ENCODE data around the gene SLC46A2.

The SLC46A2 gene

DNA sequence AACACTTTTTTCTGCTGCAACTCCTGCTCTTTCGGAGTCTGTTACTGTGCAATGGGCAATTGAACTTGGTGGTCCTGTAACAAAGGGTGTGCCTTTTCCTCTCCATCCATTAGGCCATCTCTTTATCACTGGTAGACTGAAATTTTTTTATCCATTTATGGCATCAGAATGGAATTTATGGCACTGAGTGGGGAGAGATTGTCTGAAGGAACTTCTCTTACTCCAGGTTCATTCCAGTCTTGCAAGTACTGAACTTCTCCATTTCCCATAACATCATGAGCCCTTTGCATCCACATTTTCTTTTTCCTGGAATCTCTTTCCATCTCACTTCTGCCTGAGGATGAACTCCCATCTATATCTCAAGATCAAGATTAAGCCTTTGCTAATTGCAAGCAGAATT is 10.0 kb downstream of the SLC46A2 start:
- H3F3A ChIP-seq (ENCODE audit: insufficient read depth), result no peaks in the 10 kb centered on the region
- H3K4me3 ChIP-seq (ENCODE audit: insufficient read depth, low read length, poor library complexity, severe bottlenecking), result no peak overlapping the region
- no peaks in the 10 kb centered on the region for H3K9me3 ChIP-seq (ENCODE audit: insufficient read depth, low read length)
- no peaks in the 10 kb centered on the region for H3K27me3 ChIP-seq (ENCODE audit: low read length)
- no peak overlapping the region for H3K4me2 ChIP-seq (ENCODE audit: low read depth, low read length, poor library complexity, severe bottlenecking)
- no peaks in the 10 kb centered on the region for H3K36me3 ChIP-seq (ENCODE audit: low read length)
- H3K79me2 ChIP-seq (ENCODE audit: insufficient read depth, low read length), result no peaks in the 10 kb centered on the region
- TF ChIP-seq, protein P1, sequence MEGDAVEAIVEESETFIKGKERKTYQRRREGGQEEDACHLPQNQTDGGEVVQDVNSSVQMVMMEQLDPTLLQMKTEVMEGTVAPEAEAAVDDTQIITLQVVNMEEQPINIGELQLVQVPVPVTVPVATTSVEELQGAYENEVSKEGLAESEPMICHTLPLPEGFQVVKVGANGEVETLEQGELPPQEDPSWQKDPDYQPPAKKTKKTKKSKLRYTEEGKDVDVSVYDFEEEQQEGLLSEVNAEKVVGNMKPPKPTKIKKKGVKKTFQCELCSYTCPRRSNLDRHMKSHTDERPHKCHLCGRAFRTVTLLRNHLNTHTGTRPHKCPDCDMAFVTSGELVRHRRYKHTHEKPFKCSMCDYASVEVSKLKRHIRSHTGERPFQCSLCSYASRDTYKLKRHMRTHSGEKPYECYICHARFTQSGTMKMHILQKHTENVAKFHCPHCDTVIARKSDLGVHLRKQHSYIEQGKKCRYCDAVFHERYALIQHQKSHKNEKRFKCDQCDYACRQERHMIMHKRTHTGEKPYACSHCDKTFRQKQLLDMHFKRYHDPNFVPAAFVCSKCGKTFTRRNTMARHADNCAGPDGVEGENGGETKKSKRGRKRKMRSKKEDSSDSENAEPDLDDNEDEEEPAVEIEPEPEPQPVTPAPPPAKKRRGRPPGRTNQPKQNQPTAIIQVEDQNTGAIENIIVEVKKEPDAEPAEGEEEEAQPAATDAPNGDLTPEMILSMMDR (IDR thresholded peaks at IDR 0.05; ENCODE audit: insufficient read depth, low read length, poor library complexity, severe bottlenecking), result no peak
- no peak for TF ChIP-seq EZH2phosphoT487 (conservative IDR thresholded peaks at IDR 0.05; ENCODE audit: low read length)
- no peaks in the 10 kb centered on the region for H3K9me2 ChIP-seq (replicated peaks; ENCODE audit: insufficient read depth, low read length)
- no peak overlapping the region for H3K9ac ChIP-seq (ENCODE audit: low read length)
- no peaks in the 10 kb centered on the region for H4K20me1 ChIP-seq (ENCODE audit: low read depth, low read length)
- H2AFZ ChIP-seq (ENCODE audit: low read depth, low read length, severe bottlenecking), result no peak overlapping the region
- no peak overlapping the region for H3K27ac ChIP-seq (ENCODE audit: low read depth, low read length)

DNA sequence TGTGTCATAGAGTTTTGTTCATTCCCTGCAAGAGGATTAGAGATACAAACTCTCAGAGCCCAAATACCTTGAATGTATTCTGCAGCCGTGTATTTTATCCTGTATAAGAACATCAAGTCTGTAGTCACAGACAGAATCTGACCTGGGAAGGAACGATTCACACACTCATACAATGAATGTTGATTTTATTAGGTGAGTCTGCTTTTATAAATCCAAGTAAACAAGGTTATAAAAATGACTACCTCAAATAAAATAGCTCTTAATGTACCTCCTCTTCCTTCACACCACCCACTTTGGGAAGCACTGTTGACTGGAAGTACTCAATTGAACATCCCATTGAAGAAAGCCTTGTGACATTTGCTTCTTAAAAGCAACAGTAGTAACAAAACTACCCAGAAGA is 11.9 kb downstream of the SLC46A2 start:
- Histone ChIP-seq H3K27ac (ENCODE audit: low read depth, low read length) (no peak overlapping the region), H4K20me1 (ENCODE audit: low read depth, low read length) (no peaks in the 10 kb centered on the region), H3K4me3 (ENCODE audit: insufficient read depth, low read length, poor library complexity, severe bottlenecking) (no peak overlapping the region), H3K9me2 (replicated peaks; ENCODE audit: insufficient read depth, low read length) (no peaks in the 10 kb centered on the region), H3K9me3 (ENCODE audit: insufficient read depth, low read length) (no peaks in the 10 kb centered on the region), H3K4me2 (ENCODE audit: low read depth, low read length, poor library complexity, severe bottlenecking) (no peak overlapping the region), H3K27me3 (ENCODE audit: low read length) (no peaks in the 10 kb centered on the region), H3K79me2 (ENCODE audit: insufficient read depth, low read length) (no peaks in the 10 kb centered on the region), H2AFZ (ENCODE audit: low read depth, low read length, severe bottlenecking) (no peak overlapping the region), H3K9ac (ENCODE audit: low read length) (no peak overlapping the region), H3K36me3 (ENCODE audit: low read length) (no peaks in the 10 kb centered on the region), H3F3A (ENCODE audit: insufficient read depth) (no peaks in the 10 kb centered on the region)
- no peak for TF ChIP-seq EZH2phosphoT487 (conservative IDR thresholded peaks at IDR 0.05; ENCODE audit: low read length)
- TF ChIP-seq, protein P1 (IDR thresholded peaks at IDR 0.05; ENCODE audit: insufficient read depth, low read length, poor library complexity, severe bottlenecking), result no peak

DNA sequence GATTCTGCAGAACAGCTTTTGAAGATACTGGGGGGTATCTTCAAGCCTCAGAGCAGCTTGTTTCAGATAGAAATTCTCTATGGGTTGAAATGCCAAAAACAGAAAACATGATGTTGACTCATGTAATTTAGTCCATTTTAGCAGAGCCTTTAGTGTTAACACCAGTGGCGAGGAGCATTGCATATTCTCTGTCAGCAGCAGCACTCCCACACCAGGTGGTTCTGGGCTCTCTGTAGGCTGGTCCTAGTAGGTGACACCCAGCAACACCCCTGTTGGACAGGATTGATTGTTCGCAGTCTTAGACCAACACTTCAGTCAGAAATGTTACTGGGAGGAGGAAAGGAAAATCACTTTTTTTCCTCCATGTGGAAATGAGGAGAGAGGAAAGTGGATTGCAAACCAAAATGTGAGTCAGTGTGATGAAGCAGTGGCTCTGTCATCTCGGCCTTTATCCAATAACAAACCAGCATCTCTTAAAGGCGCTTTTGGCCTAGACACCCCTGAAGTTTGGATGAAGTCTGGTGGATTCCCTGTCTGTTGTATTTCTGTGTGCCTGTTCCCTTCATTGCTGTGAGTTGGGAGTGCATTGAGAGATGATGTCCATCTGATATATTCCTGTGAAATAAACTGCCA is 16.8 kb downstream of the SLC46A2 start:
- Histone ChIP-seq H3K79me2 (ENCODE audit: insufficient read depth, low read length) (no peaks in the 10 kb centered on the region), H3K4me3 (ENCODE audit: insufficient read depth, low read length, poor library complexity, severe bottlenecking) (no peak overlapping the region), H3K27ac (ENCODE audit: low read depth, low read length) (no peak overlapping the region), H3F3A (ENCODE audit: insufficient read depth) (no peaks in the 10 kb centered on the region), H3K36me3 (ENCODE audit: low read length) (no peaks in the 10 kb centered on the region), H3K4me2 (ENCODE audit: low read depth, low read length, poor library complexity, severe bottlenecking) (no peak overlapping the region), H3K9me2 (replicated peaks; ENCODE audit: insufficient read depth, low read length) (no peaks in the 10 kb centered on the region), H4K20me1 (ENCODE audit: low read depth, low read length) (no peaks in the 10 kb centered on the region), H2AFZ (ENCODE audit: low read depth, low read length, severe bottlenecking) (no peak overlapping the region), H3K27me3 (ENCODE audit: low read length) (no peaks in the 10 kb centered on the region), H3K9ac (ENCODE audit: low read length) (no peak overlapping the region), H3K9me3 (ENCODE audit: insufficient read depth, low read length) (no peaks in the 10 kb centered on the region)
- TF ChIP-seq EZH2phosphoT487 (conservative IDR thresholded peaks at IDR 0.05; ENCODE audit: low read length), result no peak
- TF ChIP-seq, protein P1 (IDR thresholded peaks at IDR 0.05; ENCODE audit: insufficient read depth, low read length, poor library complexity, severe bottlenecking), result no peak
